ENCODE measurements around the gene ATP4A. TPM values are rescaled to one million over a fixed set of nuclear protein-coding genes. Genes with fewer than 3 reads are reported as not detected.
A peak's percentile ranks its signal among the peaks of the same experiment; 100 is the strongest.

ATP4A gene
- total and polyA plus RNA-seq, 9 of the 15 experiments (the other 6 are each of a cell fraction or from before 2014, with no cell fraction given): 0.15 TPM; not detected in 8

GRCh38 chr19:35553385-35554000 is 10.0 kb downstream of the ATP4A start:
- BruUV-seq (replicated peaks): no TSS peak
- Histone ChIP-seq H3K4me3 (no peak overlapping the region), H3K27ac (ENCODE audit: extremely low read depth, low read depth, low read length) (no peak overlapping the region), H3K27me3 (ENCODE audit: control insufficient read depth in 2 of 2, insufficient read depth in 2 of 2, low read length in 2 of 2) (peaks cover 0 to 12% of the 10 kb centered on the region in 2 experiments; a peak in 3 of 5 replicates), H3K4me2 (ENCODE audit: insufficient read depth, low read length) (no peak overlapping the region), H3K36me3 (ENCODE audit: control insufficient read depth, insufficient read depth, low read length) (peaks cover 12% of the 10 kb centered on the region; the same call in 2 of the 3 replicates), H3K9me1 (ENCODE audit: control insufficient read depth, insufficient read depth, low read length) (peaks cover 6% of the 10 kb centered on the region), H2AFZ (ENCODE audit: low read depth, low read length) (no peak overlapping the region), H3K4me1 (replicated peaks in 1 of 2; ENCODE audit: control insufficient read depth in 2 of 2, insufficient read depth in 2 of 2, low read length in 2 of 2) (peaks cover 4 to 48% of the 10 kb centered on the region in 2 experiments; a peak in 3 of 5 replicates), H3K9me3 (replicated peaks; ENCODE audit: control insufficient read depth, insufficient read depth, low read depth, low read length) (no peaks in the 10 kb centered on the region; the same call in 1 of the 2 replicates), H3K9ac (ENCODE audit: insufficient read depth in 1 of 2, low read depth in 2 of 2, low read length in 2 of 2) (0 out of 4 replicates have a peak overlapping the region, but pooled peaks of 1 of the 2 experiments have one; percentile 5), H3K79me2 (ENCODE audit: control insufficient read depth, insufficient read depth, low read length) (no peaks in the 10 kb centered on the region), H4K20me1 (replicated peaks; ENCODE audit: control insufficient read depth, insufficient read depth, low read length) (peaks cover 13% of the 10 kb centered on the region)
- no peak for ATAC-seq
- WGBS (ENCODE audit: insufficient coverage, low coverage, missing lambda C conversion rate): 24% methylated on average over 14 of the region's 14 CpGs
- TF ChIP-seq CHD2 (IDR thresholded peaks at IDR 0.05; ENCODE audit: low read depth, low read length) (no peak), CSDE1 (IDR thresholded peaks at IDR 0.05) (no peak), ZNF551 (CRISPR knock-in tag; IDR thresholded peaks at IDR 0.05) (no peak), CBFA2T2 (conservative IDR thresholded peaks at IDR 0.05) (no peak), RBM15 (IDR thresholded peaks at IDR 0.05; ENCODE audit: insufficient read depth, low read length) (no peak), ESRRA (IDR thresholded peaks at IDR 0.05; ENCODE audit: borderline replicate concordance, low read depth) (peak; percentile 62), NCOA4 (IDR thresholded peaks at IDR 0.05; ENCODE audit: partially characterized antibody) (no peak)
- in situ Hi-C loops (cut with MboI): no loop called here
- intact Hi-C loops (cut with micrococcal nuclease): no loop called here
- DNase-seq (ENCODE audit: extremely low read depth in 1 of 4, low spot score in 3 of 4): no peak
- POLR2A ChIA-PET: interaction anchor here (0.6 to 0.7 kb wide), 2 partner anchors 213 to 224 kb away, joined by 3 read pairs; no protein-coding TSS in a partner anchor
- no peak for FAIRE-seq
- CTCF ChIA-PET (ENCODE audit: low intra/inter-chr PET ratio): no interaction called here

All from K562 (cell line).